ENCODE results near the gene KSR1.

KSR1 gene

DNA sequence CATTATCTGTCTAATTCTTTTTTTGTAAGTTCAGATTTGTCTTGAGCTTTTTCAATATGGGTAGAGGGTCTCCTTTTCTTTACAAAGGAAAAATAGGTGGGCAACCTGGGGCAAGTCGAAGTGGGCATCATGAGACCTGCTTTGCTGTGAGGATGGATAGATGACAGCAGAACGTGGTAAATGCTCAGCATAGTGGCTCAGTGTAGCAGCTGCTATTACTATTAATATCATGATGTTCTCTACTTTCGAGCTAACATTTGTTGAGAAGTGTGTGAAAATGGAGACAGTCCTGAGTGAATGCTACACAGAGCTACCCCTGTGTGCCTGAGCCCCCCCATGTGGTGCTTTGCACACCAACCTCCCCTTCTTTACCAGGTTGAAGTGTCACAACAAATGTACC, 135.7 kb downstream of the KSR1 start:
- DNase-seq (ENCODE audit: low spot score), result no peak

DNA sequence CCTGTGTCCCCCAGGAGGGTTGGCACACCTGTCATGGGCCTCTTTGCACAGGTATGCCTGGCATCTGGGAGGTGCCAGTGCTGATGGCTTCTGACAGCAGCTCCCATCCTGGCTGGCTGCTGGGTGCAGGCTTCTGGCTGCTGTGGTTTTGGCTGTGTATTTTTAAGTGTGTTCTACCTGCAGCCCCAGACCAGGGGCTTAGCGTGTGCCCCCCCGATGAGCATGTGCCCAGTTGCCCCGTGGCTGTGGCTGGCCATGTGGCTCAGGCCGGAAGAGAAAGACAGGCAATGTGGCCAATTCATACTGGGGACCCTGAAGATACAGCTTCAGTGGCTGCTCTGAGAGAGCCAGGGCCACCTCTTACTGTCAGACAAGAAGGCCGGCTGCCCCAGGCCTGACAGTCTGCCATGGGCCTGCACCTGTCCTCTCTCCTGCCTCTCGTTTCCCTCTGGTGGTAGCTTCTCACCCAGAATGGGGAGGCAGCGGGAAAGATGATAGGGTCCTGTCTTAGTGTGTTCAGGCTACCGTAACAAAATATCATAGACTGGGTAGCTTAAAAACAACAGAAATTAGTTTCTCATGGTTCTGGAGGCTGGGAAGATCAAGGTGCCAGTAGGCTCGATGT, 137.1 kb downstream of the KSR1 start:
- no peak for DNase-seq (ENCODE audit: low spot score)

DNA sequence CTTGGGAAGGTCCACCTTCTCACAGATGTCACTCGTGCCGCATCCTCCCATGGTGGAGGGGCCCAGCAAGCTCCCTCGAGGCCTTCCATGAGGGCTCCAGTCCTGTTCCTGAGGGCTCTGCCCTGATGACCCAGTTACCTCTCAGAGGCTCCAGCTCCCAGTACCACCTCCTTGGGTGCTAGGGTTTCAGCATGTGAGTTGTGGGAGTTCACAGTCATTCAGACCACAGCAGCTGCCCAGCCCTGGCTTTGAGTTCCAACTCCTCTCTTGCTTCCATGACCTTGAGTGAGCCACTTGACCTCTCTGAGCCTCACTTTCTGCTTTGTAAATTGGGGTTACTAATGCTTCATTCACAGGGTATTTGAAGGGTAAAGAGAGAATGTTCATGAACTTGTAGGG, 137.6 kb downstream of the KSR1 start:
- no peak for DNase-seq (ENCODE audit: low spot score)

DNA sequence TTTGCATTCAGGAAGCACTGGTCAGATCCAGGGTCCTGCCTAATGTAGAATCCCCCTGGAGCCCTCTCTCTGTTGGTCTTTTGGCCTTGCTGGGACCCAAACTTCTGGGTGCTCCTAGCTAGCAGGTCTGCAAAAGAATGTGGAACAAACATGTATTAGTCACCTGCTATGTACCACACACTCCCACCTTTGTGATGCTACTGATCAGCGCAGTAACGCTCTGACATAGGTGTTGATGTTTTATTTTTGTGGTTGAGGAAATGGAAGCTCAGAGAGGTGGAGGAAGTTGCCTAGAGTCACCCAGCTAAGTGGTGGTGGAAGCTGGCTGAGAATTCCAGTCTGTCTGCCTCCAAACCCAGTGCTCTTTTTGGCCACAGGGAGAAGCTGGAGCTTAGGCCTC, 139.0 kb downstream of the KSR1 start:
- no peak for DNase-seq (ENCODE audit: low spot score)

DNA sequence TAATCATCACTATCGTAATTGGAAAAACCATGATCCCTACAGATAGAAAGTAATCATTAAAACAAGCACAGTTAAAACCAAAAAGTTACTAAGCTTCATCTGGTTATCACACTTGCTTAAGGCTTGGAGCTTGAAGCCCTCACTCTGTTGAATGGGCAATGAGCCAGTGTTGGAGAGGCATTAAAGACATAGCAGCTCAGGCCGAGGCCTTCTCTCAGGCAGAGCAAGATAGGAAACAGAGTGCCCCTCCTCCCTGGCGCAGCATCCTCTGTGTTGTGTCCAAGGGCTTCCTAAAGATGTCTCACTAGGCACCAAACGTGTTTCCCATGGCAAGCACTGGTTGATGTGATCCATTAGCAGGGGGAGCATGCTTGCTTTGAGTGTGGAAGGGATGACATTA, 139.8 kb downstream of the KSR1 start:
- no peak for DNase-seq (ENCODE audit: low spot score)

DNA sequence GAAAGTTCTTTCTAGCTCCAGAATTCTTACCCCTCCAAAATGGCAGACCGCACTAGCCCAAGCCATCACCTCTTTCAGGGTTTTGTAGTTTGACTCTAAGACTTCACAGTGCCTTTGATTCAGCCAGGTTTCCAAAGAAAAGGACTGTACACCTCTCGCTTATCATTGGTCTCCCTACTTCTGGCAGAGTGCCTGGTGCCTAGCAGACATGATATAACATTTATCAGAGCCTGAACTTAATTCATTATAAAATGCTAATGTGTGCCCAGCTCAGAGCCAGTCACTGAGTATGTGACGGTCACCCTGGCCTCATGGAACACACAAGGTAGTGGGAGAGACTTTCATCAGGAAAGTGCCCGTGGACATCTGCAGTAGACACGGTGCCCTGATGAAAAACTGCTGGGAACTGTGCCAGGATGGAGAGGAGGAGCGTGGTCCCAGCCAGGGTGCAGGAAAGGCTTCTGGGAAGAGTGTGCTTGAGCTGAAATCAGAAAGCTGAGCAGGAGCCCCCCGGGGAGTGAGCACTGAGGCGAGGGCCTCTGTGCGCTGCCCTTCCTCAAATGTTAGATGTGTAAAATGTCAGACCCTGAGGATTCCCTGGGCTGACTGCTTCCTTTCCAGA, 140.4 kb downstream of the KSR1 start:
- DNase-seq (ENCODE audit: low spot score), result no peak

DNA sequence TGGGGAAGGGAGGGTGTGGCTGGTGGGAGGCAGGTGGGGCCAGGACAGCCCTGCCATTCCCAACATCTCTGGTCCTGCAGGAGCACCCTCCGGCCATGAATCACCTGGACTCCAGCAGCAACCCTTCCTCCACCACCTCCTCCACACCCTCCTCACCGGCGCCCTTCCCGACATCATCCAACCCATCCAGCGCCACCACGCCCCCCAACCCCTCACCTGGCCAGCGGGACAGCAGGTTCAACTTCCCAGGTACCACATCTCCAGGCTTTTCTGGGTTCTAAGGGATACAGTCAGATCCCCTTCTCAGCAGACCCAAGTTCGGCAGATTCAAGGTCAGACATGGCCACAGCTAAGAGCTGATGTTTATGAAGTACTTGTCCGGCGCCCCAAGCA, 140.9 kb downstream of the KSR1 start:
- DNase-seq (ENCODE audit: low spot score), result no peak

DNA sequence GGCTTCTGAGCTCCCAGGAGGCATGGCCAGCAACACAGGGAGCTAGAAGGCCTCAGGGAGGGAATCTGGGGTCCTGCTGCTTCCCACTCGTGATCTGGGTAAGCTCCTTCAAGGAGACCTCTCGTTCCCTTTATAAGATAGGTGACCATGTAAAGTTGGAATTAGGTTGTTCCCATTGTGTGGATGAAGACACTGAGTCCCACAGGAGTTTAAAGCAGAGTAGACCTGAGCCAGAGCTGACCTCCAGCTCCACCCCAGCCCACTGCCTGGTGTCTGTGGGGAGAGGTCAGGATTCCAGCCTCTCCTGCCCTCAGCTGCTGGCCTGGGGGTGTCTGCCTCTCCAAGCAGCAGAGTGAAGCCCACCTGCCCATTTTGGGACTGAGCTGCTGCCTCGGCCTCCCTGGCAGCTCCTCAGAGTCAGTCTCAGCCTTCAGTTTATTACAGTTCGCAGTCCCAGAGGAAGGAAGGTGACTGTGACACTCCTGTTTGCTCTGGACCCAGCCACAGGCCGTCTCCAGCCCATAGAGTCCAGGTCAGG, 141.6 kb downstream of the KSR1 start:
- DNase-seq (ENCODE audit: low spot score), result no peak

DNA sequence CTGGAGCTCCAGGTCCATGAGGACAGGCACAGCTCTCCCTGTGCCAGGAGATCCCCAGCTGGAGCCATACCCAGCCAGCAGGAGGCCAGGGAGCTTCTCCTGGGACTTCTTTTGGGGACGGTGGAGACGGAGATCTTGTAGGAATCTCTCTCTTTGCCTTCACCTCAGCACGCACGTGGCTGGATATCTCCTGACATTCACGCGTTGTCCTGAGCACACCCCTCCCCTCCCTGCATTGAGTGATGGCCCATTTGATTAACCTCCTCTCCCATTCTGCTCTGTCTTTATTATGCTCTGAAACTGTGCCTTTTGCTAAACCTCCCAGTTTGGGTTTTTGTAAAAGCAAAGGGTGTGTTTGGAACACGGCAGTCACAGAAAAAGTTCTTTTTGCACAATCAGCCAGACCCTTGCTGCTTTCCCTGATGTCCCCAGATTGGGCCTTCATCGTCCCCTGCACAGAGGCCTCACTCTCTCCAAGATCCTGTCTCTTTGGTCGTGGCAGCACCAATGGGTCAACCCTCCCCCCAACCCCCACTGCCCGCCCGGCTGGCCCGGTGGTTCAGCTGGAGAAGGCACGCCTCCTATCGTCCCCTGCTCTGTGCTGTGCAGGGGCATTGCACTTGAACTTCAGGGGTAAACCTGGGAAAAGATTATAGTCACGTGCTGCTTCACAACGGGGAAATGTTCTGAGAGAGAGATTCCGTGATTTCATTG, 142.2 kb downstream of the KSR1 start:
- no peak for DNase-seq (ENCODE audit: low spot score)

DNA sequence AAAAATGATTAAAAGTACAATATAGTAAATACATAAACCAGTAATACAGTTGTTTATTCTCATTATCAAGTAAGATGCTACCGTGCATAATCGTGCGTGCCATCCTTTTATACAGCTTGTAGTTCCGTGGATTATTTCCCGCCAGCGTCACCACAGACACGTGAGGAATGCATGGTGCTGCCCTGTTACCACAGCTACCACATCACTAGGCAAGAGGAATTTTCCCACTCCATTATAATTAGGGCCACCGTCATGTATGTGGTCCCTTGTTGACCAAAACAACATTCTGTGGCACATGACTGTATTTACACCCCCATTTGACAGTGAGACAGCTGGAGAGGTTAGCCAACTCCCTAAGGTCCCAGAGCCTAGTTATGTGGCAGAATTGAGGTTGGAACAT, 144.2 kb downstream of the KSR1 start:
- no peak for DNase-seq (ENCODE audit: low spot score)

DNA sequence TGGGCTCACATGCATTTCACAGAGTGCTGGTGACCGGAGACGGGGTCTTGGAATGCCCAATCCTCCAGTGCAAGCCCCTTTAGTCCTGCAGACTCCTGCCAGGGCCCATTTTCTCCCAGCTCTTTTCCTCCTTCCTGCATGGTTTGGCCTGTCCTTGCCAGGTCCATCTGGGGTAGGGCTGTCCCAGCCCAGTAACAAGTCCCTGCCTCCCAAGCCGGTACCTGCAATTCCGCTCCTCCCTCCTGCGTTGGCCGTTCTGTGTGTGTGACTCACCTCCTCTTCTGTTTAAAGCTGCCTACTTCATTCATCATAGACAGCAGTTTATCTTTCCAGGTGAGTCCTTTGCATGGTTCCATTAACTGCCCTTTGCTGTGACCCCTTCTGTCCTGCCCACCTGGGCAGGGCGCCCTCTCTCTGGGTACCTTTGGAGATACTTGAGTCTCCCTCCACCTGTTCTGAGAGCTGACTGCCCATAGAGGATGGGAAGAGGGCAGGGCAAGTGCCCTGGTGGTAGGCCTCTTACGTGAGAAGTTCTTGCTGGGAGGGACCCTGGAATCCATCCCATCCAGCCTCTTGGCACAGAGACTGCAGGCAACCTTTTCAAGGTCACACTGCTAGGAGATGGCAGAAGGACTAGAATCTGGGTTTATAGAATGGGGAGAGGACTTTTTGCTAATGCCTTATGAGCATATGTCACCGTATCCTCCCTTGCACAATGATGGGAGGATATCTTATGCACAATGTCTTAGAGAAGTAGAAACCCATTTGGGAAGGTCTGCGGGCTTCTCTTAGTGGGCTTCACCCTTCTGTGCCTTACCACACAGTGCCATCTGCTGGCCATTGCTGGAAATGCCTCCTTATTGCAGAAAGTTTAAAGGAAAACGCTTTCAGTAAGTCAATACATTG, 145.1 kb downstream of the KSR1 start:
- DNase-seq (ENCODE audit: low spot score), result peak; percentile 85

DNA sequence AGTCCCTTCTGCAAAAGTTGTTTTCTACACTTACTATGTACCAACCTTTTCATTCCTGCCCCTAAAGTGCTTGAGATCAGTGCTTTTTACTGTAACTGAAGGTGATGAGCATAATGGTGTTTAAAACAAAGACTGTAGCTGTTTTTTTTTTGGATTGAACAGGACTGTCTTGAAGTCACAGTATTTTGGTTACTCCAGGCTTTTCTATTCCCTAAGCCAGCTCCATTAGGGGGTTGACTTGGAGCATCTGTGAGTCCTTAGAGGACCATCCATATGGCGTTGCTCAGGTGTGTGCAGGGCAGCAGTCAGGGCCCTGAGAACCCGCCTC, 145.7 kb downstream of the KSR1 start:
- DNase-seq (ENCODE audit: low spot score), result no peak

DNA sequence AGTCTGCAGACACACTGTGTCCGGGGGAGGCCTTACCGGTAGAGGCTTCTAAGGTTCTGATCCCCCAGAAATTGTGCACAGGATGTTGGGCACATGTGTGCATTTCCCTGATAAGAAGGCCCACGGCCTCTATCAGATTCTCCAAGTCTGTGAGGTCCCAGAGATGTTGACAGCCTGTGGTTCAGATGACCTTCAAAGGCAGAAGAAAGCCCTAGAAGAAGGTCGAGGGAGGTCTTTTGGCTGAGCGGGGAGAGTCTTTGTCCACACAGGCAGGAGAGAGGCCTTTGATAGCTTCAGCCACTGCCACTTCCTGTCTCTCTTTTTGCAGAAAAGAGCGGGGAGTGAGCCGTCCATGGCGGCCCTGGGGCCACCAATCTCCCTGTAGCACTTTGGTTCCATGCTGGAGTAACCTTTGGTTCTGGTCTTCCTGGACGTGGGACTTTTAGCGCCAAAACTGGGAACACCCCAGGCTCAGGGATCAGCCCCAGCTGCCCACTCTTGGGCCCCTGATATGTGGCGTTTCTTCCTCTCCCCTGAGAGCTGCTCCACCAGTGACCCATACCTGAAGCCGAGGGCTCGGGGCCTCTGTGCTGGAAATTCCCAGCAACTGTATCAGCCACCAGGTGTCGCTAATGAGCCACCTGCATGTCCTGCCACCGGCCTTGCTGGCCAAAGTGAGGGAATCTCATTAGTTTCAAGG, 146.6 kb downstream of the KSR1 start:
- peak; percentile 72 for DNase-seq (ENCODE audit: low spot score)

DNA sequence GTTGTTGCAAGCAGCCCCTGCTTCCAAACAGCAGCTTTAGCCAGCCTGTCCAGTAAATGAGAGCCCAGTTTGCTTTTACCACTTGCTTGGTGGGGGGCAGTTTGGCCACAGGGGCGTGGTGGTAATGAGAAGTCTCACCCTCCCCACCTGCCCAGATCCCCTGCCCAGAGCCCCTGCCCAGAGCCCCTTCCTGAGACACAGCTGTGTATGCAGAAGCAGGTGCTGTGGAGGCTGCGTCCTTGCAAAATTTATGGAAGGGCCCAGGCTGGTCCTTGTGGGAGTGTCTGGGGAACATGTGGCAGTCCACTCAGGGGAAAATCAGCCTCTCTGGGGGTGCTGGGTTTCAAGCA, 147.1 kb downstream of the KSR1 start:
- DNase-seq (ENCODE audit: low spot score), result no peak

DNA sequence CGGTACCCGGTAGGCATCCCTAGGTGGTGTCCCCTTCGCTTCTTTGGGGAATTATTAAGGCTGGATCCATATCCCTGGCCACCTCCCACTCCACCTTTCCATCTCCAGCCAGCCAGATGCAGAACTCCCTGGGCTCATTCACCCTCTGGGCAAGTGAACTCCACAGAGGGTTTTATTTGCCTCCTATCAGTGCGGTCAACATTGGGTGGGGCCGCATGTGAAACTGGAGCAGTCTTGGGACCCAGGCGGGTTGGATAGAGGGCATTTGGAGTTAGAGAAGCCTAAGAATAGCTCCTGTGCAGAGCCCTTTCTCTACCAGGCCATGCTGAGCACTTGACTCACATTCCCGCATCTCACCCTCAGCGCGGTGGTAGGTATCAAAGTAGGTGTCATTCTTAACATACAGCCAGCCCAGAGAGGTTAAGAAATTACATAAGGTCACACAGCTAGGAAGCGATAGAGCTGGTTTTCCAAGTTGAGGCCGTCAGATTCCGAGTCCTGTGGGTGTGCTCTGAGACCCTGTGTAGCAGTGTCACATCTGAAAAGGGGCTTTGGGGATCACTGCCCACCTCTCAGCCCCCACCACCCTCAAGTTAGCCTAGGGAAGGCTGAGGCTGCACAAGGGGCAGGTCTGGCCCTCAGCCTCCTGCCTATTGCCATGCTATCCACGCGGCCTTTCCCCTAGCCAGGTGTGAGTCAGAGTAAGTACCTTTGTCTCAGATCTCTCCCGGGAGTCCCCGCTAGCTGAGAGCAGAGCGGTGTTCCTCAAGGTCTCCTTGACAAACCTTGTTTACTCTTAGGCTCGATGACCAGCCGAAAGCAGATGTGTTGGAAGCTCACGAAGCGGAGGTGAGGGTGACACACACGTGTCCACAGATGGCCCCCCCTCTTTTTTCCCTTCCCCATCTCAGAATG, 147.9 kb downstream of the KSR1 start:
- DNase-seq (ENCODE audit: low spot score), result no peak

DNA sequence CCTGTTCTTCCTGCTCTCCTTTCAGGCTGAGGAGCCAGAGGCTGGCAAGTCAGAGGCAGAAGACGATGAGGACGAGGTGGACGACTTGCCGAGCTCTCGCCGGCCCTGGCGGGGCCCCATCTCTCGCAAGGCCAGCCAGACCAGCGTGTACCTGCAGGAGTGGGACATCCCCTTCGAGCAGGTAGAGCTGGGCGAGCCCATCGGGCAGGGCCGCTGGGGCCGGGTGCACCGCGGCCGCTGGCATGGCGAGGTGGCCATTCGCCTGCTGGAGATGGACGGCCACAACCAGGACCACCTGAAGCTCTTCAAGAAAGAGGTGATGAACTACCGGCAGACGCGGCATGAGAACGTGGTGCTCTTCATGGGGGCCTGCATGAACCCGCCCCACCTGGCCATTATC, 149.2 kb downstream of the KSR1 start:
- no peak for DNase-seq (ENCODE audit: low spot score)

DNA sequence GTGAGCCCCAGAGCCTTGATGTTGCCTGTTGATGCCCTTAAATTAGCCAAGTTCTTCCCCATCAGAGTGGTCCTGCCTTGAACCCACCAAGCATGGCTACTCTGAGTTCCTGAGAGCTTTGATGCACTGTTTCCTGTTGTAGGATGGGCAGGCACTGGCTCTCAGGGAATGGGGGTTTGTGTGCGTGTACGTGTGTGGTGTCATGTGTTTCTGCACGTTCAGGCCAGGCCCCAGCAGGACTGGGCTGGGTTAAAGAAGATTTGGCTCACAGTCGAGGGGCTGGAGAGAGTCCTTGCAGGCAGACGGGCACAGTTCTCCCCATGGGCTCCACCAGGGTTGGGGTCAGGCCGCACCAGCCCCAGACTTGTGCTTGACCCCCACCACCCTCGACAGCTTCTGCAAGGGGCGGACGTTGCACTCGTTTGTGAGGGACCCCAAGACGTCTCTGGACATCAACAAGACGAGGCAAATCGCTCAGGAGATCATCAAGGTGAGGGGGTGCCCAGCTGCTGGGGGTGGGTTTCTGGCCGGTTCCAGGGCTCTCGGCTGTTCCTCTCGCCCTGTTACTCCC, 151.4 kb downstream of the KSR1 start:
- DNase-seq (ENCODE audit: low spot score), result no peak

DNA sequence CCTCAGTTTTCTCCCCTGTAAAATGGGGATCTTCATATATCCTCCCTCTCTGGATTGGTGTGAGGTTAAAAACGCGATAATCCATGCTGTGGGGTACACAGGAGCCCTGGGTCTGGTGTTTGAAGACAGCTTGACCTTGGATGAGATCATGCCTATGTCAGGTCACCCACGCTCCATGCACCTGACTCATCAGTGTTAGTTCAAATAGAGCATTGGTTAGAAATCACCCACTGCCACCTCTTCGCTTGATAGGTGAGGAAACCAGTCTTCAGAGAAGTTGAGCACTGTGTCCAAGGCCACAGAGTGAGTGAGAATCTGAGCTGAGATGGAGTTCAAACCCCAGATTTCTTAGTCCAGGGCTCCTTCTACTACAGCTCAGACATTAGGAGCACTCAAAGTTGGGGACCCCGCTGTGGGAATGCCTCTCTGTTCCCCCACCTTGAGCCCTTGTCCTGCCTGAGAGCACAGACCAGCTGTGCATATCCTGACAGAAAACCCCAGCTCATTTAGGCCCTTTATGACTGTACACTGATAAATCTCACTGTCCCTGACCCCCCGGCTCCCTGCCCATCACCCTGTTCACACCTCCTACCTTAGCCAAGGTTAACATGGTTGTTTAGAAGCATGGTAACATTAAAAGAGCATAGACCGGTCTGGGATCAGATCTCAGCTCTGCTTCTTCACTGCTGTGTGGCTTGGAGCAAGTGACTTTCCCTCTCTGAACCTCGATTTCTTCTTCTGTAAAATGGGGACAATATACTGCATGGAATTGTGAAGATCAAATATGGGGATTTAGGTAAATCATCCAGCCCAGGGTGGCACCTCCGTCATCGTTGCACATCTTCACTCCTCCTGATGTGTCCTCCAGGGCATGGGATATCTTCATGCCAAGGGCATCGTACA, 152.3 kb downstream of the KSR1 start:
- no peak for DNase-seq (ENCODE audit: low spot score)

DNA sequence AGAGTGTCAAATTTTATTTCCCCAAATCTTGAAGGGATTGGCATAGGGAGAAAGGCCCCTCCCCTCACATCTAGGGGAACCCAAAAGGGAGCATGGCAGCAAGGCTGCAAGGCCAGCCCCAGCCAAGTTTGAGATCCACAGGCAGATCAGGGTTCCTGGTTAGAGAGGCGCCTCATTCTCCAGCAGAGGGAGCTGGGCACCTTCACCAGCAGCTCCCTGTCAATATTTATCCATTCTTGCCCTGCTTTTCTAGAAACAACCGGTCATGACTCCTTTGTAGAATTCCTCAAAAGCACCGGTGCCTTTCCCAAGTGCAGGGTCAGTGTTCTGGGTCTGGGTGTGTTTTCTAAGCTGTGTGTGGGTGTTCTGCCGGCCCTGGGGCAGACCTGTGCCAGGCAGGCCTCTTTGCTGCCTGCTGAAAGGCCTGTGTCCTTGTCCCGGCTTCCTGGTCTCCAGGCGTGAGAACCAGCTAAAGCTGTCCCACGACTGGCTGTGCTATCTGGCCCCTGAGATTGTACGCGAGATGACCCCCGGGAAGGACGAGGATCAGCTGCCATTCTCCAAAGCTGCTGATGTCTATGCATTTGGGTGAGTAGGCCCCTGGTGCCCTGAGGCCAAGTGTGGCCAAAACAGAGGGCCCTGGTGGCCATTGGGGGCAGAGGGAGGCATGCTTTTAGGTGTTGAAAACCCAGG, 153.5 kb downstream of the KSR1 start:
- peak; percentile 8 for DNase-seq (ENCODE audit: low spot score)

Data from CD4-positive, alpha-beta T cell treated with Interleukin-2 at 100 ng/mL for 4 hours (primary cell).